ENCODE measurements around the gene SF3B4.

Gene SF3B4

GRCh38 chr1:149932474-149932873 lies 4.9 kb upstream of the SF3B4 start:
- no peak for DNase-seq (ENCODE audit: low spot score)

GRCh38 chr1:149931212-149931790 lies 3.7 kb upstream of the SF3B4 start:
- DNase-seq (ENCODE audit: low spot score) = no peak

- no peak for DNase-seq (ENCODE audit: low spot score)
These were observed 2.3 kb upstream of the SF3B4 start for GRCh38 chr1:149929856-149930255.

GRCh38 chr1:149928401-149928724 lies 760 bp upstream of the SF3B4 start:
- DNase-seq (ENCODE audit: low spot score) = no peak

GRCh38 chr1:149927056-149927562 lies 494 bp downstream of the SF3B4 start:
- no peak for DNase-seq (ENCODE audit: low spot score)

GRCh38 chr1:149926296-149926695 lies 1.3 kb downstream of the SF3B4 start:
- DNase-seq (ENCODE audit: low spot score) = no peak

GRCh38 chr1:149925751-149926150 lies 1.9 kb downstream of the SF3B4 start:
- no peak for DNase-seq (ENCODE audit: low spot score)

GRCh38 chr1:149925345-149925744 lies 2.3 kb downstream of the SF3B4 start:
- DNase-seq (ENCODE audit: low spot score) = no peak

- DNase-seq (ENCODE audit: low spot score) = no peak
These were observed 4.0 kb downstream of the SF3B4 start for GRCh38 chr1:149923626-149924025.

GRCh38 chr1:149917571-149918144 lies 9.9 kb downstream of the SF3B4 start, which contains the start of gene SV2A:
TSS of gene SV2A (minus strand) at chr1:149917844. CDS start at chr1:149913840, 4,004 bp downstream.
- DNase-seq (ENCODE audit: low spot score) = peak; percentile 78

GRCh38 chr1:149916898-149917252 lies 10.7 kb downstream of the SF3B4 start:
- no peak for DNase-seq (ENCODE audit: low spot score)

- no peak for DNase-seq (ENCODE audit: low spot score)
These were observed 11.3 kb downstream of the SF3B4 start for GRCh38 chr1:149916193-149916897.

GRCh38 chr1:149915429-149916192 lies 12.0 kb downstream of the SF3B4 start:
- no peak for DNase-seq (ENCODE audit: low spot score)

GRCh38 chr1:149914545-149914944 lies 13.1 kb downstream of the SF3B4 start:
- DNase-seq (ENCODE audit: low spot score) = no peak

- no peak for DNase-seq (ENCODE audit: low spot score)
These were observed 21.0 kb downstream of the SF3B4 start for GRCh38 chr1:149906570-149907075.

- DNase-seq (ENCODE audit: low spot score) = no peak
These were observed 23.6 kb downstream of the SF3B4 start for GRCh38 chr1:149903836-149904491.

- DNase-seq (ENCODE audit: low spot score) = peak; percentile 94
These were observed 27.9 kb downstream of the SF3B4 start, which contains the start of gene BOLA1 for GRCh38 chr1:149899460-149900284. TSS of gene BOLA1 (plus strand) at chr1:149899568. CDS start at chr1:149900060, 492 bp downstream.

GRCh38 chr1:149896575-149896974 lies 31.0 kb downstream of the SF3B4 start:
- no peak for DNase-seq (ENCODE audit: low spot score)

- peak; percentile 32 for DNase-seq (ENCODE audit: low spot score)
These were observed 38.7 kb downstream of the SF3B4 start for GRCh38 chr1:149888999-149889289.

- DNase-seq (ENCODE audit: low spot score) = peak; percentile 87
These were observed 39.2 kb downstream of the SF3B4 start for GRCh38 chr1:149888247-149888998.
